8988T (cell line): ENCODE results near the gene SYTL5.

Experiments
- DNase-seq: peaks from one replicate; pipeline ENCODE4 v3.0.0; 2011

SYTL5 gene

GRCh38 chrX:38099688-38100087, 93.3 kb downstream of the SYTL5 start:
- DNase-seq: no peak

GRCh38 chrX:38102240-38102639, 95.9 kb downstream of the SYTL5 start:
- no peak for DNase-seq

GRCh38 chrX:38102875-38103274, 96.5 kb downstream of the SYTL5 start:
- DNase-seq: no peak

GRCh38 chrX:38103857-38104812, 97.8 kb downstream of the SYTL5 start:
- DNase-seq: no peak

GRCh38 chrX:38105216-38105725, 98.9 kb downstream of the SYTL5 start:
- DNase-seq: no peak

- no peak for DNase-seq
Observed at GRCh38 chrX:38106991-38107655, 100.8 kb downstream of the SYTL5 start.

- no peak for DNase-seq
Observed at GRCh38 chrX:38108364-38108763, 102.0 kb downstream of the SYTL5 start.

- DNase-seq: no peak
Observed at GRCh38 chrX:38109042-38109898, 102.9 kb downstream of the SYTL5 start.

- DNase-seq: no peak
Observed at GRCh38 chrX:38110231-38110630, 103.9 kb downstream of the SYTL5 start.

GRCh38 chrX:38111196-38111595, 104.8 kb downstream of the SYTL5 start:
- DNase-seq: no peak

- DNase-seq: no peak
Observed at GRCh38 chrX:38112566-38112965, 106.2 kb downstream of the SYTL5 start.

GRCh38 chrX:38116706-38117105, 110.4 kb downstream of the SYTL5 start:
- no peak for DNase-seq

GRCh38 chrX:38117485-38117884, 111.1 kb downstream of the SYTL5 start:
- DNase-seq: no peak

- no peak for DNase-seq
Observed at GRCh38 chrX:38124000-38124399, 117.6 kb downstream of the SYTL5 start.

GRCh38 chrX:38126179-38126578, 119.8 kb downstream of the SYTL5 start:
- no peak for DNase-seq

- no peak for DNase-seq
Observed at GRCh38 chrX:38127961-38128360, 121.6 kb downstream of the SYTL5 start.

GRCh38 chrX:38129366-38129765, 123.0 kb downstream of the SYTL5 start:
- no peak for DNase-seq

GRCh38 chrX:38138157-38138891, 132.0 kb downstream of the SYTL5 start:
- DNase-seq: no peak

- no peak for DNase-seq
Observed at GRCh38 chrX:38138900-38139299, 132.5 kb downstream of the SYTL5 start.

- DNase-seq: no peak
Observed at GRCh38 chrX:38142610-38143009, 136.3 kb downstream of the SYTL5 start.

- DNase-seq: no peak
Observed at GRCh38 chrX:38149016-38149415, 142.7 kb downstream of the SYTL5 start.

GRCh38 chrX:38150993-38151392, 144.6 kb downstream of the SYTL5 start:
- no peak for DNase-seq
